MM.1S (cell line): ENCODE results near the gene GCN1.
A peak's percentile ranks its signal among the peaks of the same experiment; 100 is the strongest.

ENCODE experiments used
- DNase-seq: peaks from one replicate; pipeline ENCODE4 v3.0.0-alpha.2; 2015
- H2AFZ ChIP-seq: fragments of 300-600 bp; sonication (generic); 2 replicates; pipeline ENCODE4 v1.6.0; 2016; ENCODE audit warnings: antibody characterized with exemption, low read length
- H3F3A ChIP-seq: fragments of 300-600 bp; sonication (generic); 2 replicates; pipeline ENCODE4 v1.6.1; 2016; ENCODE audit warnings: mild to moderate bottlenecking, antibody characterized with exemption, low read length, moderate library complexity, mixed read lengths; ENCODE audit not compliant: insufficient read depth
- H3K27ac ChIP-seq: fragments of 300-600 bp; sonication (generic); 2 replicates; pipeline ENCODE4 v1.5.1; 2016; ENCODE audit warnings: mild to moderate bottlenecking, low read length
- H3K27me3 ChIP-seq: fragments of 300-600 bp; sonication (generic); replicated peaks from 2 replicates; pipeline ENCODE4 v1.6.0; 2016; ENCODE audit warnings: low read length; ENCODE audit not compliant: insufficient read depth
- H3K36me3 ChIP-seq: fragments of 300-600 bp; sonication (generic); replicated peaks from 2 replicates; pipeline ENCODE4 v1.6.1; 2016; ENCODE audit warnings: mild to moderate bottlenecking, low read length, mixed read lengths; ENCODE audit not compliant: insufficient read depth
- H3K4me1 ChIP-seq: fragments of 300-600 bp; sonication (generic); 2 replicates; pipeline ENCODE4 v1.6.1; 2016; ENCODE audit warnings: low read length, mixed read lengths
- H3K4me2 ChIP-seq: fragments of 300-600 bp; sonication (generic); 2 replicates; pipeline ENCODE4 v1.6.0; 2016; ENCODE audit warnings: low read depth, low read length
- H3K4me3 ChIP-seq: fragments of 300-600 bp; sonication (generic); 2 replicates; pipeline ENCODE4 v1.5.1; 2016; ENCODE audit warnings: low read length, mixed read lengths
- H3K79me2 ChIP-seq: fragments of 300-600 bp; sonication (generic); 2 replicates; pipeline ENCODE4 v1.6.1; 2016; ENCODE audit warnings: mixed run types, low read length, mixed read lengths
- H3K9ac ChIP-seq: fragments of 300-600 bp; sonication (generic); 2 replicates; pipeline ENCODE4 v1.6.1; 2016; ENCODE audit warnings: low read length, mixed read lengths
- H3K9me2 ChIP-seq: fragments of 300-600 bp; sonication (generic); replicated peaks from 2 replicates; pipeline ENCODE4 v1.6.1; 2016; ENCODE audit warnings: mild to moderate bottlenecking, low read length, mixed read lengths; ENCODE audit not compliant: insufficient read depth
- H3K9me3 ChIP-seq: fragments of 300-600 bp; sonication (generic); replicated peaks from 2 replicates; pipeline ENCODE4 v1.6.1; 2016; ENCODE audit warnings: mild to moderate bottlenecking, low read length, mixed read lengths; ENCODE audit not compliant: insufficient read depth
- H4K20me1 ChIP-seq: fragments of 300-600 bp; sonication (generic); 2 replicates; pipeline ENCODE4 v1.6.1; 2016; ENCODE audit warnings: mild to moderate bottlenecking, low read length, moderate library complexity, mixed read lengths; ENCODE audit not compliant: insufficient read depth
- EZH2 ChIP-seq: fragments of 300-600 bp; sonication (generic); optimal IDR thresholded peaks from 2 replicates; pipeline ENCODE3; 2017; ENCODE audit warnings: low read depth, mild to moderate bottlenecking, antibody characterized with exemption, low read length, mixed read lengths
- EZH2phosphoT487 ChIP-seq: fragments of 300-600 bp; sonication (generic); IDR thresholded peaks from 2 replicates; pipeline ENCODE4 v1.6.1; 2018; ENCODE audit warnings: antibody characterized with exemption, low read length
- TF ChIP-seq, protein P1 (sequence below): fragments of 300-600 bp; sonication (generic); IDR thresholded peaks from 2 replicates; pipeline ENCODE4 v1.5.1; 2016; ENCODE audit warnings: antibody characterized with exemption, low read length, mixed read lengths

GCN1 gene

DNA sequence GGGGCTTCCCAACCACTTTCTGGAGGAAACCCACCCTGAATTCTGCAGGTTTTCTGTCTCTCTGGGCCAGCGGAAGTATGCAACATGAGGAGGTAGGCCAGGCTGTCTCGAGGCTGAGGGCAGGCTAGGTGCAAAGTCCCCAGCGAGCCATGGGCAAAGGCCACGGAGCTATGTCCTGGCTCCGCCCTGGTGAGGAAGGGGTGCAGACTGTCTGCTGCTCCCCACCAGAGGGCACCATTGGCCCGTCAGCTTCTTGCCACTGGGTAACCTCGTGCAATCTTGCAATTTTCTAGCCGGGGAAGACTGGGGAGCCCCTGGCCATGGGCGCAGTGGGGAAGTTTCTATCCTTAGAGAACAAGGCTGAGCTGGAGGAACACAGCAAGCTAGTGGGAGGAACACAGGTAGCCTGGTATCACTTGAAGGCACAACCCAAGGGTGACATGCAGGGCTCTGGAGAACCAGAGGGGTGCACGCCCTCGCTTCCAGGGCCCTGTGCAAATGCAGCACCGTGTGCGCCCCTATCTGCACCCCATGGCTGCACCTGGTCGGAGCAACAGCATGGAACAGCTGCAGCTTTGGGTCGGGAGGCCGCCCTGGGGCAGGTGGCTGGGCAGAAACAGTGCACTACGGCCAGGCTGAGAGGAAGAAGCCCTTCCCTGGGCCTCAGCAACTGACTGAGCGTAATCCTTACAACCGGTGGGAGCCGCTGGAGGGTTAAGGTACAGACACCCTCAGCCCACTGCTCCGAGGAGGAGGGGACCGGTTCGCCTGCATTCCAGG lies 34.0 kb upstream of the GCN1 start:
- Histone ChIP-seq H2AFZ (0 out of 2 replicates have a peak overlapping the region, but pooled peaks have one; percentile 31), H3K27me3 (no peaks in the 10 kb centered on the region), H3K27ac (no peak overlapping the region), H3K4me3 (no peak overlapping the region), H3K4me1 (peaks cover 9% of the 10 kb centered on the region), H3K9me2 (no peaks in the 10 kb centered on the region), H3K4me2 (peak overlapping the region; percentile 18; the same call in 1 of the 2 replicates), H3K36me3 (no peaks in the 10 kb centered on the region), H3K9ac (no peak overlapping the region), H3F3A (peaks cover 7% of the 10 kb centered on the region; the same call in 1 of the 2 replicates), H3K79me2 (peaks cover 5% of the 10 kb centered on the region; the same call in 1 of the 2 replicates), H3K9me3 (no peaks in the 10 kb centered on the region), H4K20me1 (no peaks in the 10 kb centered on the region)
- DNase-seq: peak; percentile 62
- TF ChIP-seq EZH2: no peak
- TF ChIP-seq, protein P1, sequence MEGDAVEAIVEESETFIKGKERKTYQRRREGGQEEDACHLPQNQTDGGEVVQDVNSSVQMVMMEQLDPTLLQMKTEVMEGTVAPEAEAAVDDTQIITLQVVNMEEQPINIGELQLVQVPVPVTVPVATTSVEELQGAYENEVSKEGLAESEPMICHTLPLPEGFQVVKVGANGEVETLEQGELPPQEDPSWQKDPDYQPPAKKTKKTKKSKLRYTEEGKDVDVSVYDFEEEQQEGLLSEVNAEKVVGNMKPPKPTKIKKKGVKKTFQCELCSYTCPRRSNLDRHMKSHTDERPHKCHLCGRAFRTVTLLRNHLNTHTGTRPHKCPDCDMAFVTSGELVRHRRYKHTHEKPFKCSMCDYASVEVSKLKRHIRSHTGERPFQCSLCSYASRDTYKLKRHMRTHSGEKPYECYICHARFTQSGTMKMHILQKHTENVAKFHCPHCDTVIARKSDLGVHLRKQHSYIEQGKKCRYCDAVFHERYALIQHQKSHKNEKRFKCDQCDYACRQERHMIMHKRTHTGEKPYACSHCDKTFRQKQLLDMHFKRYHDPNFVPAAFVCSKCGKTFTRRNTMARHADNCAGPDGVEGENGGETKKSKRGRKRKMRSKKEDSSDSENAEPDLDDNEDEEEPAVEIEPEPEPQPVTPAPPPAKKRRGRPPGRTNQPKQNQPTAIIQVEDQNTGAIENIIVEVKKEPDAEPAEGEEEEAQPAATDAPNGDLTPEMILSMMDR: peak; percentile 71

DNA sequence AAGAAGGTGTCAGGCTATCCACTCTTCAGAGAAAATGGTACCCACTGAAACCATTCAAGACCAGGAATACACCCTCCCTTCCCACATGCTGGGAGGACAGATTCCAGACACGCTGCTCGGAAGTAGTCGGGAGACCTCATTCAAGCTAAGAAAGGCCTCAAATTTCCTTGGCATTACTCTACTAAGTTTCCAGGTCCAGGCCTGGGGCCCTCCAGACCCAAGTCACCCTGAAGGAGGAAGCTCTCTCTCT lies 33.5 kb upstream of the GCN1 start:
- Histone ChIP-seq H3K4me2 (peak overlapping the region; percentile 18; the same call in 1 of the 2 replicates), H3K27me3 (no peaks in the 10 kb centered on the region), H3K4me3 (no peak overlapping the region), H3K9me2 (no peaks in the 10 kb centered on the region), H3K79me2 (peaks cover 5% of the 10 kb centered on the region; the same call in 1 of the 2 replicates), H3K9ac (no peak overlapping the region), H2AFZ (no peak overlapping the region), H3F3A (peaks cover 7% of the 10 kb centered on the region; the same call in 1 of the 2 replicates), H3K36me3 (no peaks in the 10 kb centered on the region), H3K27ac (no peak overlapping the region), H3K9me3 (no peaks in the 10 kb centered on the region), H3K4me1 (peaks cover 9% of the 10 kb centered on the region), H4K20me1 (no peaks in the 10 kb centered on the region)
- TF ChIP-seq EZH2: no peak
- TF ChIP-seq EZH2phosphoT487: no peak
- TF ChIP-seq, protein P1: no peak
- DNase-seq: no peak

DNA sequence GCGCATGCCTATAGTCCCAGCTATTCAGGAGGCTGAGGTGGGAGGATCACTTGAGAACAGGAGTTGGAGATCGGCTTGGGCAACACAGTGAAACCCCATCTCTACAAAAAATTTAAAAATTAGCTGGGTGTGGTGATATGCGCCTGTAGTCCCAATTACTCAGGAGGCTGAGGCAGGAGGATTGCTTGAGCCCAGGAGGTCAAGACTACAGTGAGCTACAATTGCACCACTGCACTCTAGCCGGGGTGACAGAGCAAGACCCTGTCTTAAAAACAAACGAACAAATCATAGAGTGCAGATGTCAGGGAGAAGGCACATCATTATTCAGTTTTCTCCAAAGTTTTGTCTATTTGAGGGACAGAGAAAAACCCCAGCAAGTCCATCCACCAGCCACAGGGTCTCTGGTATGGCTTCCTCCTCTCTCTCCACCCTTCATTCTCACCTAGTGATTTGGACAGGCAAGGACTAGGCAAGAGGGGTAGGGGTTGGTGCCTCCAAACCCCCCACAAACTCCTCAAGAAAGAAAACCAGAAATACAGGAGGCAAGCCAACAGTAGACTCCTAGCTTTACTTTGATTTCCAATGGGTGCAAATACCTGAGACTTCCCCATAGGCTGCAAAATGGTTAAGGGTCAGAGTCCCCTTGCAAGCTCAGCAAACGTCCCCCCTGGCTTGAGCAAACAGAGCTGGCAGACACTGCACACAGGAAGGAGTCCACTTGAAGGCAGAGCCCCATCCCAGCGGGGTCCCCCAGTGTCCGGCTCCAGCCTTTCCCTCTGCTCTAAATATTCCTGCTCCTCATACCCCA lies 32.9 kb upstream of the GCN1 start:
- H3K4me2 ChIP-seq: no peak overlapping the region
- peaks cover 5% of the 10 kb centered on the region; the same call in 1 of the 2 replicates for H3K79me2 ChIP-seq
- no peak overlapping the region for H3K27ac ChIP-seq
- no peaks in the 10 kb centered on the region for H3K9me2 ChIP-seq
- peaks cover 9% of the 10 kb centered on the region for H3K4me1 ChIP-seq
- H3K9ac ChIP-seq: no peak overlapping the region
- H3K4me3 ChIP-seq: no peak overlapping the region
- DNase-seq: no peak
- H3K27me3 ChIP-seq: no peaks in the 10 kb centered on the region
- H4K20me1 ChIP-seq: no peaks in the 10 kb centered on the region
- H3F3A ChIP-seq: peaks cover 7% of the 10 kb centered on the region; the same call in 1 of the 2 replicates
- TF ChIP-seq, protein P1: no peak
- TF ChIP-seq EZH2phosphoT487: no peak
- no peak for TF ChIP-seq EZH2
- H2AFZ ChIP-seq: no peak overlapping the region
- H3K9me3 ChIP-seq: no peaks in the 10 kb centered on the region
- no peaks in the 10 kb centered on the region for H3K36me3 ChIP-seq
